Testis (tissue), 3 donors: Measurements from ENCODE around the gene GABRD. TPM values are rescaled to one million over a fixed set of nuclear protein-coding genes. Genes with fewer than 3 reads are reported as not detected.

ENCODE experiments used
- DNase-seq: peaks from one replicate; pipeline ENCODE4 v3.0.0-alpha.2; 2019
- H3K27ac ChIP-seq, 2 donors: fragments of 200-600 bp; sonication (generic); one replicate each; pipeline ENCODE4 v1.5.1; 2019
- H3K27me3 ChIP-seq: fragments of 200-600 bp; sonication (generic); one replicate; pipeline ENCODE4 v1.5.1; 2019
- H3K36me3 ChIP-seq: fragments of 200-600 bp; sonication (generic); one replicate; pipeline ENCODE4 v1.5.1; 2017; ENCODE audit warnings: low read depth; ENCODE audit errors: missing control alignments
- H3K4me1 ChIP-seq: fragments of 200-600 bp; sonication (generic); one replicate; pipeline ENCODE4 v1.5.1; 2019
- H3K4me3 ChIP-seq, 2 donors: fragments of 200-600 bp; sonication (generic); one replicate each; pipeline ENCODE4 v1.5.1; 2017 to 2019
- H3K9me3 ChIP-seq: fragments of 200-600 bp; sonication (generic); one replicate; pipeline ENCODE4 v1.5.1; 2017
- POLR2A ChIP-seq: fragments of 450-650 bp; IDR thresholded peaks from one replicate; pipeline ENCODE4 v1.6.1; 2017; ENCODE audit warnings: antibody characterized with exemption, mild to moderate bottlenecking, moderate library complexity
- WGBS, 2 donors: methylation state at CpG; one replicate each; pipeline ENCODE4 v1.1.5; 2018; 5-methylcytosine and 5-hydroxymethylcytosine counted together
- intact Hi-C: fragments of 100-400 bp; cut with DNase I; formaldehyde crosslinking; loops from one replicate; pipeline ENCODE4 v1.15.1; 2023; ENCODE audit warnings: low total_unique reads
- polyA plus RNA-seq: library from polyadenylated mRNA; stranded (reverse); fragments of 350-450 nt; fragmentation: Illumina TruSeq; extraction: RNeasy Lipid Tissue Mini Kit (QIAGEN cat#74804); gene quantifications from one replicate; pipeline ENCODE4 v1.2.3, GENCODE V29; 2014; ENCODE audit warnings: low read depth, low replicate concordance; ENCODE audit not compliant: insufficient read depth
- total RNA-seq, 2 donors: library from RNA; depleted of rRNA; stranded (reverse); fragments of >200 nt; gene quantifications; one replicate each; pipeline ENCODE4 v1.2.3, GENCODE V29; 2016
- TF ChIP-seq, protein P1 (sequence below), 3 experiments: fragments of 450-650 bp in 2 of 3; fragments of 200-600 bp in 1 of 3; sonication (generic) in 1 of 3; IDR thresholded peaks; one replicate each; pipeline ENCODE4 v1.5.1; 2016 to 2019; ENCODE audit warnings: antibody characterized with exemption in 3 of 3, mild to moderate bottlenecking in 2 of 3, moderate library complexity in 1 of 3

Gene GABRD
- total and polyA plus RNA-seq, 3 donors from 2014 or later, result 7.8 to 18.1 (median 16.9) TPM

DNA sequence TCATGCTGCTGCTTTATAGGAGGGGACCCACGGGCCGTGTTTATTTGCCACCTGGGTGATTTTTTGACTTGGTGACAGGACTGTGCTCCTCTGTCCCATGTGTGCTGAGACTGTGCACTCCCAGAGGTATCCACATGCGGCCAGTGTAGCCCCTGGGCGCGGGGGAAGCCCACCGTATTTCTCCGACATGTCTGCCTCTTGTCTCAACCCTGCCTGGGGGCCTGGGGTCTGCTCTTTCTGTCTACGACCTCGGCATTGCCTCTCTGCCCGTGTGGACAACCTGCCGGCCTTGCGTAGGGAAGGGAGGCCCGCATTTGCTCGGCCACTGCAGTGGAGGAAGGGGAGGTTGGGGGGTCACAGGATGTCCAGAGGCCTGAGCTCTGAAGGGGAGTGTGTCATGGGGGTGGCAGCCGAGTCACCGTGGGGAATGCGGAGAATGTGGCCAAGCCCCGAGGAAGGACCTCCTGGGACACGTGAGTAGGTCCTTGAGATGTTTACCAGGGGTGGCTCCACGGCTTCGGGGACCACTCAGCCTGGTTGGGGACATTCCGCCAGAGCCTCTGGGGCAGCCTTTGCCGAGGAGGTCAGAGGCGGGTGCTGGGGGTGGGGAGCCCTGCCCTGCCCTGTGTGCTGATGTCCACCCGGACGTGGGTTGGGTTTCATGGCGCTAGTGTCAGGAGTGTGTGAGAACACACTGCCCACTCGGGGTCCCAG is 42.1 kb downstream of the GABRD start:
- WGBS, 2 donors, result 80 to 90% methylated on average over 26 to 28 of the region's 28 CpGs
- intact Hi-C loops, result no loop called here
- DNase-seq, result no peak

DNA sequence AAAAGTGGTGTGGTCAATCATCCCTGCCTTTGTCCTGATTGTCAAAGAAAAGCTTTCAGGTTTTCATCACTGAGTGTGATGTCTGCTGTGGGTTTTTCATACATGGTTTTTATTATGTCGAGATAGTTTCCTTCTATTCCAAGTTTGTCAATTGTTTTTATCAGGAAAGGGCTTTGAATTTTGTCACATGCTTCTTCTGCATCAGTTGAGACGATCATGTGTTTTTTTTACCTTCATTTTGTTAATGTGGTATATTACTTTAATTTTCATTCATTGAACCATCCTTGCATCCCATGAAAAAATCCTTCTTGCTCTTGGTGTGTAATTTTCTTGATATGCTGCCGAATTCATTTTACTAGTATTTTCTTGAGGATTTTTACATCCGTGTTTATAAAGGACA is 46.6 kb downstream of the GABRD start:
- Histone ChIP-seq H3K9me3 (no peaks in the 10 kb centered on the region), H3K4me1 (no peaks in the 10 kb centered on the region), H3K27ac (no peak overlapping the region), H3K27me3 (no peaks in the 10 kb centered on the region), H3K36me3 (no peaks in the 10 kb centered on the region), H3K4me3 (no peak overlapping the region)
- intact Hi-C loops, result no loop called here
- TF ChIP-seq POLR2A, result no peak
- TF ChIP-seq, protein P1, sequence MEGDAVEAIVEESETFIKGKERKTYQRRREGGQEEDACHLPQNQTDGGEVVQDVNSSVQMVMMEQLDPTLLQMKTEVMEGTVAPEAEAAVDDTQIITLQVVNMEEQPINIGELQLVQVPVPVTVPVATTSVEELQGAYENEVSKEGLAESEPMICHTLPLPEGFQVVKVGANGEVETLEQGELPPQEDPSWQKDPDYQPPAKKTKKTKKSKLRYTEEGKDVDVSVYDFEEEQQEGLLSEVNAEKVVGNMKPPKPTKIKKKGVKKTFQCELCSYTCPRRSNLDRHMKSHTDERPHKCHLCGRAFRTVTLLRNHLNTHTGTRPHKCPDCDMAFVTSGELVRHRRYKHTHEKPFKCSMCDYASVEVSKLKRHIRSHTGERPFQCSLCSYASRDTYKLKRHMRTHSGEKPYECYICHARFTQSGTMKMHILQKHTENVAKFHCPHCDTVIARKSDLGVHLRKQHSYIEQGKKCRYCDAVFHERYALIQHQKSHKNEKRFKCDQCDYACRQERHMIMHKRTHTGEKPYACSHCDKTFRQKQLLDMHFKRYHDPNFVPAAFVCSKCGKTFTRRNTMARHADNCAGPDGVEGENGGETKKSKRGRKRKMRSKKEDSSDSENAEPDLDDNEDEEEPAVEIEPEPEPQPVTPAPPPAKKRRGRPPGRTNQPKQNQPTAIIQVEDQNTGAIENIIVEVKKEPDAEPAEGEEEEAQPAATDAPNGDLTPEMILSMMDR (IDR thresholded peaks at IDR 0.05), result no peak
- WGBS, 2 donors, result 90 to 95% methylated on average over 4 of the region's 4 CpGs
- DNase-seq, result no peak

More for the DNA sequence above, 42.1 kb downstream of the GABRD start:
- no peaks in the 10 kb centered on the region for H3K4me1 ChIP-seq
- no peaks in the 10 kb centered on the region for H3K27me3 ChIP-seq
- TF ChIP-seq, protein P1 (IDR thresholded peaks at IDR 0.05), result no peak
- TF ChIP-seq POLR2A, result no peak
- no peak overlapping the region for H3K4me3 ChIP-seq
- H3K27ac ChIP-seq, result no peak overlapping the region
- no peaks in the 10 kb centered on the region for H3K36me3 ChIP-seq
- H3K9me3 ChIP-seq, result no peaks in the 10 kb centered on the region

DNA sequence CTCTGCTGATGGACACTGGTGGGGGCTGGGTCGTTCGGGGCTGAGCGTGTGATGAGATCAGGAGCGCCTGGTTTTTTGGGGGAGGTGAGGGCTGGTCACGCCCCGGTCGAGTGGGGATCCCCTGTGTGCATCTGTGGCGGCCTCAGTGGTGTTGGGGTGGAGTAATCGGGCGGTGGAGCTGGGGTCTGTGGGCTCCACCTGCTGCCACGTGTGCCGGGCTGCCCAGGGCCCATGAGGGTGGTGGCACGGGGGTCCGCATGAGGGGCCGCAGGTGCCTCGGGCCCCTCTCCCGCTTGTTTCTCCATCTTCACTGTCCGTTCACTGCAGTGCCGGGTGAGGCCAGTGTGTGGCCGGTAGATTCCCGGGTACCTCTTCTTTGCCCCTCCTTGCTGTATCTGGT is 48.2 kb downstream of the GABRD start:
- Histone ChIP-seq H3K9me3 (no peaks in the 10 kb centered on the region), H3K4me3 (no peak overlapping the region), H3K4me1 (no peaks in the 10 kb centered on the region), H3K36me3 (no peaks in the 10 kb centered on the region), H3K27me3 (no peaks in the 10 kb centered on the region), H3K27ac (no peak overlapping the region)
- WGBS, 2 donors, result 94 to 98% methylated on average over 13 to 21 of the region's 21 CpGs
- TF ChIP-seq, protein P1 (IDR thresholded peaks at IDR 0.05), result no peak
- no peak for TF ChIP-seq POLR2A
- intact Hi-C loops, result no loop called here
- DNase-seq, result no peak

DNA sequence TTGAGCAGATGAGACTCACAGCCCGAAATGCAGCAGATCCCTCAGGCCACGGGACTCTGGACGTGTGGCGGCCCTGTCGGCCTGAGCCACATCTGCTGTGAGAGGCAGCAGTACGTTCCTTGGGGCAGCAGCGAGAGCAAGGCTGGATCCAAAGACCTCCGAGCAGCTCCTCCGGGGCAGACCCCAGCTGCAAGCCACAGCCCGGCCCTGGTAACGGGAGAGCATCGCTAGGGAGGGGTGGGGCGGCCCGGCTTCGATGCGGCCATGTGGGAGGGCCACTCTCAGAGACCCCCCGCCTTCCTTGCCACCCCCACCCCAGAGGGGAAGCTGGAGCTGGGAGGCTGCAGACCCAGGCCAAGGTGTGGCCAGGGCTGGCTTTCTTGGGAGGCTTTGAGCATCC is 48.8 kb downstream of the GABRD start:
- H3K27me3 ChIP-seq, result no peaks in the 10 kb centered on the region
- intact Hi-C loops, result no loop called here
- TF ChIP-seq POLR2A, result no peak
- TF ChIP-seq, protein P1 (IDR thresholded peaks at IDR 0.05), result no peak
- H3K4me1 ChIP-seq, result no peaks in the 10 kb centered on the region
- no peak overlapping the region for H3K4me3 ChIP-seq
- 83 to 90% methylated on average over 5 to 17 of the region's 17 CpGs for WGBS, 2 donors
- H3K27ac ChIP-seq, result no peak overlapping the region
- no peaks in the 10 kb centered on the region for H3K36me3 ChIP-seq
- DNase-seq, result no peak
- H3K9me3 ChIP-seq, result no peaks in the 10 kb centered on the region

- intact Hi-C loops, result no loop called here
- TF ChIP-seq, protein P1 (IDR thresholded peaks at IDR 0.05), result no peak
- TF ChIP-seq POLR2A, result no peak
- no peak for DNase-seq
- Histone ChIP-seq H3K27ac (no peak overlapping the region), H3K9me3 (no peaks in the 10 kb centered on the region), H3K27me3 (no peaks in the 10 kb centered on the region), H3K36me3 (no peaks in the 10 kb centered on the region), H3K4me3 (no peak overlapping the region), H3K4me1 (no peaks in the 10 kb centered on the region)
- WGBS, 2 donors, result 95% methylated on average over 18 of the region's 19 CpGs; no CpG with 5 or more reads in 1 of the 2 donors
Measured at GRCh38 chr1:2068951-2069350, 49.8 kb downstream of the GABRD start.
